HepG2 (cell line): ENCODE results near the gene FAM221B.

Experiments
- FOXK2 ChIP-seq: fragments of 450-650 bp; IDR thresholded peaks from 2 replicates; pipeline ENCODE4 v1.6.1; 2016
- MLX ChIP-seq: IDR thresholded peaks from 2 replicates; pipeline ENCODE4 v1.6.1; 2016
- PLRG1 ChIP-seq: fragments of 450-650 bp; conservative IDR thresholded peaks from 2 replicates; pipeline ENCODE4 v1.6.1; 2016
- SMAD1 ChIP-seq: sonication (generic); formaldehyde crosslinking; IDR thresholded peaks from 2 replicates; pipeline ENCODE4 v1.4.0; 2020; ENCODE audit warnings: missing genetic modification reagents, low read depth, mild to moderate bottlenecking, borderline replicate concordance

- TF ChIP-seq MLX (CRISPR knock-in tag) (no peak), FOXK2 (no peak), PLRG1 (no peak), SMAD1 (no peak)
Measured at GRCh38 chr9:35861161-35861897, 32.8 kb upstream of the FAM221B start.
